Measurements from ENCODE around the gene WNT7B. TPM values are rescaled to one million over a fixed set of nuclear protein-coding genes. Genes with fewer than 3 reads are reported as not detected.

The WNT7B gene
- total RNA-seq, 2 experiments from 2014 or later = not detected

GRCh38 chr22:45917700-45918458 lies 59.1 kb downstream of the WNT7B start:
- no peak overlapping the region for H3K27ac ChIP-seq (ENCODE audit: low read depth in 1 of 2, low read length in 2 of 2)
- H3K9me3 Mint-ChIP-seq = no peaks in the 10 kb centered on the region
- DNase-seq = no peak
- H3K27me3 ChIP-seq (ENCODE audit: control insufficient read depth in 1 of 2, insufficient read depth in 2 of 2, low read length in 2 of 2) = no peaks in the 10 kb centered on the region
- ChIA-PET CTCF (no interaction called here), POLR2A (no interaction called here)
- H3K4me1 ChIP-seq (ENCODE audit: insufficient read depth, low read length) = no peaks in the 10 kb centered on the region
- H3K27me3 Mint-ChIP-seq = peaks cover 5% of the 10 kb centered on the region
- no peaks in the 10 kb centered on the region for H3K4me1 Mint-ChIP-seq (ENCODE audit: low read depth)
- peaks cover 0 to 21% of the 10 kb centered on the region in 2 experiments for H3K9me3 ChIP-seq (ENCODE audit: control insufficient read depth in 1 of 2, insufficient read depth in 1 of 2, low read length in 2 of 2)
- TF ChIP-seq CTCF (IDR thresholded peaks at IDR 0.05) = no peak
- no peak overlapping the region for H3K4me3 Mint-ChIP-seq
- intact Hi-C loops (cut with DNase I, micrococcal nuclease) = no loop called here
- no peak for ATAC-seq (ENCODE audit: poor library complexity)
- H3K4me3 ChIP-seq (ENCODE audit: low read length) = no peak overlapping the region
- no peaks in the 10 kb centered on the region for H3K36me3 ChIP-seq (ENCODE audit: insufficient read depth, low read length)
- H3K27ac Mint-ChIP-seq = no peak overlapping the region
- H3K36me3 Mint-ChIP-seq (ENCODE audit: low read depth) = no peaks in the 10 kb centered on the region

DNA sequence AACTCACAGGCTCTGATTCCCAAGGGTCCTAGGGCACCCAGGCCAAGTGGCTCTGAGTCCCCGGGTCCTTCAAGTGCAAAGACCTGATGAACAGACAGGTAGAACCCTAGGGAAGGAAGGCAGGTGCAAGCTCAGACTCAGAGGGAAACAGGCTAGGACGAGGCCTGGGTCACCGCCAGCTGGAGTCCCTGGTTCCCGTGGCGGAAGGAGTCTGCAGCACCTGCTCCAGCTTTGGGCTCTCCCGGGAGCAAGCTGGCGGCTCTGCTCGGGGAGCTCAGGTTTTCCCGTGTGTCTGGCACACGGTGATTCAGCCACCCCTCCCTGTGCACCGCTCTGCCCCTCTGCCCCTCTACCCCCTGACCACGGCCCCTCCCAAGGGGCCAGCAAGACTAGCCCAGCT lies 59.8 kb downstream of the WNT7B start:
- ATAC-seq (ENCODE audit: poor library complexity) (no peak), DNase-seq (no peak)
- ChIA-PET POLR2A (no interaction called here), CTCF (no interaction called here)
- Histone ChIP-seq H3K9me3 (ENCODE audit: control insufficient read depth in 1 of 2, insufficient read depth in 1 of 2, low read length in 2 of 2) (peaks cover 0 to 21% of the 10 kb centered on the region in 2 experiments), H3K4me3 (ENCODE audit: low read length) (no peak overlapping the region), H3K27me3 (ENCODE audit: control insufficient read depth in 1 of 2, insufficient read depth in 2 of 2, low read length in 2 of 2) (no peaks in the 10 kb centered on the region), H3K4me1 (ENCODE audit: insufficient read depth, low read length) (no peaks in the 10 kb centered on the region), H3K36me3 (ENCODE audit: insufficient read depth, low read length) (no peaks in the 10 kb centered on the region), H3K27ac (ENCODE audit: low read depth in 1 of 2, low read length in 2 of 2) (no peak overlapping the region)
- no peaks in the 10 kb centered on the region for H3K36me3 Mint-ChIP-seq (ENCODE audit: low read depth)
- H3K27ac Mint-ChIP-seq = no peak overlapping the region
- H3K4me1 Mint-ChIP-seq (ENCODE audit: low read depth) = no peaks in the 10 kb centered on the region
- H3K4me3 Mint-ChIP-seq = no peak overlapping the region
- intact Hi-C loops (cut with DNase I, micrococcal nuclease) = no loop called here
- no peaks in the 10 kb centered on the region for H3K9me3 Mint-ChIP-seq
- peaks cover 5% of the 10 kb centered on the region for H3K27me3 Mint-ChIP-seq
- no peak for TF ChIP-seq CTCF (IDR thresholded peaks at IDR 0.05)

DNA sequence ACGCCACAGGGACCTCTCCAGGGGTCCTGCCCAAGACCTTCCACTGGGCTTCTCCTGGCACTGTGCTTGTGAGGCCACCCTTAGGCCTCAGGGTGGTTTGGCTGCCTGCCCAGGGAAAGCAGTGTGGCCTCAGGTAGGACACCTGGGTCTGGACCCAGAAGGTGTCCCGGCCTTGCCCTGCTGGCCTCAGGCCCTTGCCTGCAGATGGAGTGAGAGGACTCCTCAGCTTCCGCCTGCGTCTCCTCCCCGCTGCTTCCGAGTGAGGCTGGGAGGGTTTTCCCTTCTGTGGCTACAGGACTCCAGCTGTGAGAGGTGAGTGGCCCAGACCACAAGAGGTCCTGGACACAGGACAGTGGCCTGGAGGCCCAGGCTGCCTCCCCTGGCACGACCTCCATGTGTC lies 60.4 kb downstream of the WNT7B start:
- Mint-ChIP-seq H3K4me1 (ENCODE audit: low read depth) (no peaks in the 10 kb centered on the region), H3K27ac (no peak overlapping the region), H3K4me3 (no peak overlapping the region), H3K27me3 (peaks cover 5% of the 10 kb centered on the region), H3K36me3 (ENCODE audit: low read depth) (no peaks in the 10 kb centered on the region), H3K9me3 (no peaks in the 10 kb centered on the region)
- H3K27me3 ChIP-seq (ENCODE audit: control insufficient read depth in 1 of 2, insufficient read depth in 2 of 2, low read length in 2 of 2) = no peaks in the 10 kb centered on the region
- no peak for DNase-seq
- no peak for TF ChIP-seq CTCF (IDR thresholded peaks at IDR 0.05)
- no peak for ATAC-seq (ENCODE audit: poor library complexity)
- intact Hi-C loops (cut with DNase I, micrococcal nuclease) = no loop called here
- H3K27ac ChIP-seq (ENCODE audit: low read depth in 1 of 2, low read length in 2 of 2) = no peak overlapping the region
- no peaks in the 10 kb centered on the region for H3K4me1 ChIP-seq (ENCODE audit: insufficient read depth, low read length)
- CTCF ChIA-PET = no interaction called here
- no peak overlapping the region for H3K4me3 ChIP-seq (ENCODE audit: low read length)
- H3K9me3 ChIP-seq (ENCODE audit: control insufficient read depth in 1 of 2, insufficient read depth in 1 of 2, low read length in 2 of 2) = peaks cover 0 to 21% of the 10 kb centered on the region in 2 experiments
- POLR2A ChIA-PET = no interaction called here
- no peaks in the 10 kb centered on the region for H3K36me3 ChIP-seq (ENCODE audit: insufficient read depth, low read length)

Measured in CD4-positive, alpha-beta T cell (primary cell).